HEK293 (cell line): ENCODE measurements around the gene NCR3LG1.

ENCODE experiments used
- CTCF ChIA-PET: fragments of 350-600 bp; formaldehyde crosslinking; extraction: SDS; loops from one replicate; lab custom pipeline; 2021; ENCODE audit warnings: antibody characterized with exemption; lab: Yijun Ruan, JAX
- POLR2A ChIA-PET: fragments of 300-600 bp; formaldehyde crosslinking; extraction: SDS; loops from one replicate; lab custom pipeline; 2020; ENCODE audit warnings: antibody characterized with exemption, inconsistent platforms; lab: Yijun Ruan, JAX
- H3K27ac ChIP-seq: fragments of 200-500 bp; sonication (Bioruptor generic); 2 replicates; pipeline ENCODE4 v1.5.1; 2014; ENCODE audit warnings: low read depth, low read length, control low read depth, inconsistent platforms; ENCODE audit errors: extremely low read depth
- H3K36me3 ChIP-seq, 2 experiments: fragments of 200-500 bp in 1 of 2; sonication (Bioruptor generic) in 1 of 2; 1 replicate in 1 of 2; 2 replicates in 1 of 2; pipeline ENCODE4 v1.5.1; 2014 to 2017; ENCODE audit warnings: inconsistent platforms in 2 of 2, low read length in 2 of 2; ENCODE audit not compliant: control insufficient read depth in 2 of 2, insufficient read depth in 1 of 2
- H3K4me1 ChIP-seq: fragments of 200-500 bp; sonication (Bioruptor generic); 2 replicates; pipeline ENCODE4 v1.5.1; 2014; ENCODE audit warnings: mild to moderate bottlenecking, low read length, inconsistent platforms; ENCODE audit not compliant: control insufficient read depth, insufficient read depth
- H3K4me3 ChIP-seq: 2 replicates; pipeline ENCODE4 v1.5.1; 2011; ENCODE audit warnings: low read depth, mild to moderate bottlenecking, control low read depth, low read length, moderate library complexity
- H3K9me3 ChIP-seq: fragments of 200-500 bp; sonication (Bioruptor generic); 2 replicates; pipeline ENCODE4 v1.5.1; 2014; ENCODE audit warnings: low read depth, low read length, inconsistent platforms; ENCODE audit not compliant: control insufficient read depth, insufficient read depth
- CTCF ChIP-seq: fragments of 450-650 bp; formaldehyde crosslinking; IDR thresholded peaks from 2 replicates; pipeline ENCODE4 v1.5.1; 2016; ENCODE audit warnings: missing biosample characterization, missing genetic modification characterization
- KLF10 ChIP-seq: fragments of 450-650 bp; IDR thresholded peaks from 2 replicates; pipeline ENCODE4 v1.5.1; 2018; ENCODE audit warnings: missing biosample characterization, mild to moderate bottlenecking, missing genetic modification characterization
- OVOL3 ChIP-seq: fragments of 450-650 bp; formaldehyde crosslinking; IDR thresholded peaks from 2 replicates; pipeline ENCODE4 v1.5.1; 2016; ENCODE audit warnings: missing biosample characterization, missing genetic modification characterization
- SP3 ChIP-seq: fragments of 450-650 bp; formaldehyde crosslinking; IDR thresholded peaks from 2 replicates; pipeline ENCODE4 v1.5.1; 2016; ENCODE audit warnings: missing biosample characterization, missing genetic modification characterization
- SP7 ChIP-seq: fragments of 450-650 bp; formaldehyde crosslinking; IDR thresholded peaks from 2 replicates; pipeline ENCODE4 v1.5.1; 2016; ENCODE audit warnings: missing biosample characterization, missing genetic modification characterization
- ZBTB10 ChIP-seq: fragments of 450-650 bp; formaldehyde crosslinking; IDR thresholded peaks from 2 replicates; pipeline ENCODE4 v1.5.1; 2016; ENCODE audit warnings: missing biosample characterization, missing genetic modification characterization
- ZBTB17 ChIP-seq: fragments of 450-650 bp; formaldehyde crosslinking; IDR thresholded peaks from 2 replicates; pipeline ENCODE4 v1.5.1; 2016; ENCODE audit warnings: missing biosample characterization, missing genetic modification characterization
- ZBTB21 ChIP-seq: fragments of 450-650 bp; formaldehyde crosslinking; IDR thresholded peaks from 2 replicates; pipeline ENCODE4 v1.5.1; 2017; ENCODE audit warnings: missing biosample characterization, missing genetic modification characterization
- ZFP41 ChIP-seq: fragments of 450-650 bp; formaldehyde crosslinking; IDR thresholded peaks from 2 replicates; pipeline ENCODE4 v1.5.1; 2016; ENCODE audit warnings: missing biosample characterization, missing genetic modification characterization, borderline replicate concordance
- ZNF114 ChIP-seq: fragments of 450-650 bp; formaldehyde crosslinking; IDR thresholded peaks from 2 replicates; pipeline ENCODE4 v1.5.0; 2017; ENCODE audit warnings: missing biosample characterization, missing genetic modification characterization
- ZNF140 ChIP-seq: fragments of 450-650 bp; formaldehyde crosslinking; IDR thresholded peaks from 2 replicates; pipeline ENCODE4 v1.5.1; 2016; ENCODE audit warnings: missing biosample characterization, missing genetic modification characterization
- ZNF184 ChIP-seq: fragments of 450-650 bp; IDR thresholded peaks from 2 replicates; pipeline ENCODE4 v1.5.1; 2018; ENCODE audit warnings: missing biosample characterization, mild to moderate bottlenecking, missing genetic modification characterization
- ZNF2 ChIP-seq: fragments of 450-650 bp; formaldehyde crosslinking; IDR thresholded peaks from 2 replicates; pipeline ENCODE4 v1.5.1; 2016; ENCODE audit warnings: missing biosample characterization, missing genetic modification characterization
- ZNF23 ChIP-seq: fragments of 450-650 bp; formaldehyde crosslinking; IDR thresholded peaks from 2 replicates; pipeline ENCODE4 v1.5.1; 2016; ENCODE audit warnings: missing biosample characterization, missing genetic modification characterization, borderline replicate concordance
- ZNF416 ChIP-seq: fragments of 450-650 bp; formaldehyde crosslinking; IDR thresholded peaks from 2 replicates; pipeline ENCODE4 v1.5.1; 2016; ENCODE audit warnings: missing biosample characterization, missing genetic modification characterization
- ZNF529 ChIP-seq: fragments of 450-650 bp; formaldehyde crosslinking; IDR thresholded peaks from 2 replicates; pipeline ENCODE4 v1.5.1; 2017; ENCODE audit warnings: missing genetic modification characterization, missing biosample characterization; ENCODE audit not compliant: insufficient replicate concordance
- ZNF555 ChIP-seq: fragments of 450-650 bp; formaldehyde crosslinking; conservative IDR thresholded peaks from 2 replicates; pipeline ENCODE4 v1.5.1; 2017; ENCODE audit warnings: missing biosample characterization, mild to moderate bottlenecking, missing genetic modification characterization, inconsistent platforms
- ZNF654 ChIP-seq: fragments of 450-650 bp; formaldehyde crosslinking; IDR thresholded peaks from 2 replicates; pipeline ENCODE4 v1.5.1; 2016; ENCODE audit warnings: low read depth, missing biosample characterization, missing genetic modification characterization
- ZNF677 ChIP-seq: fragments of 450-650 bp; IDR thresholded peaks from 2 replicates; pipeline ENCODE4 v1.5.0; 2018; ENCODE audit warnings: missing biosample characterization, mild to moderate bottlenecking, missing genetic modification characterization, moderate library complexity
- ZNF707 ChIP-seq: fragments of 450-650 bp; formaldehyde crosslinking; IDR thresholded peaks from 2 replicates; pipeline ENCODE4 v1.5.1; 2016; ENCODE audit warnings: missing biosample characterization, missing genetic modification characterization
- ZNF785 ChIP-seq: fragments of 450-650 bp; formaldehyde crosslinking; IDR thresholded peaks from 2 replicates; pipeline ENCODE4 v1.5.1; 2016; ENCODE audit warnings: missing biosample characterization, missing genetic modification characterization
- ZSCAN16 ChIP-seq: fragments of 450-650 bp; formaldehyde crosslinking; IDR thresholded peaks from 2 replicates; pipeline ENCODE4 v1.5.1; 2016; ENCODE audit warnings: missing biosample characterization, missing genetic modification characterization
- TF ChIP-seq, protein P1 (sequence below): fragments of 450-650 bp; formaldehyde crosslinking; IDR thresholded peaks from 2 replicates; pipeline ENCODE4 v1.5.1; 2016; ENCODE audit warnings: missing biosample characterization, missing genetic modification characterization, low read depth
- TF ChIP-seq, protein P2 (sequence below): fragments of 450-650 bp; formaldehyde crosslinking; IDR thresholded peaks from 2 replicates; pipeline ENCODE4 v1.5.1; 2016; ENCODE audit warnings: missing biosample characterization, missing genetic modification characterization
- TF ChIP-seq, protein P3 (sequence below): fragments of 450-650 bp; IDR thresholded peaks from 2 replicates; pipeline ENCODE4 v1.5.1; 2018; ENCODE audit warnings: missing biosample characterization, missing genetic modification characterization
- TF ChIP-seq, protein P4 (sequence below): fragments of 450-650 bp; formaldehyde crosslinking; IDR thresholded peaks from 2 replicates; pipeline ENCODE4 v1.5.1; 2016; ENCODE audit warnings: missing biosample characterization, missing genetic modification characterization, borderline replicate concordance

NCR3LG1 gene

DNA sequence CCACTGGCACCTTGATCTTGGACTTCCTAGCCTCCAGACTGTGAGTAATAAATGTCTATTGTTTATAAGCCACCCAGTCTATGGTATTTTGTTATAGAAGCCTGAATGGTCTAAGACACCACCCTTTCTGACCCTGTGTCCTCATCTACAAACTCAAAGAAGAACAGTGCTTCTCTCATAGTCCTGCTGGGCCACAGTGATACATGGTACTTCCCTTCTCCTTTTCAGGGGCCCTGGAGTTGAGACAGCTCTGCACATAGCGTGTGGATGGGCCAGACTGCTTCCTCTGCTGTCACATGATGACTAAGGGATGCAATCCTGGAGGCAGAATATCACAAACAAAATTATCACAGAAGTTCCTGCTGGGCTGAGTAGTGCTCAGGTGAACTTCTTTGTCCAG lies 31.9 kb downstream of the NCR3LG1 start (continued):
- TF ChIP-seq, protein P1, sequence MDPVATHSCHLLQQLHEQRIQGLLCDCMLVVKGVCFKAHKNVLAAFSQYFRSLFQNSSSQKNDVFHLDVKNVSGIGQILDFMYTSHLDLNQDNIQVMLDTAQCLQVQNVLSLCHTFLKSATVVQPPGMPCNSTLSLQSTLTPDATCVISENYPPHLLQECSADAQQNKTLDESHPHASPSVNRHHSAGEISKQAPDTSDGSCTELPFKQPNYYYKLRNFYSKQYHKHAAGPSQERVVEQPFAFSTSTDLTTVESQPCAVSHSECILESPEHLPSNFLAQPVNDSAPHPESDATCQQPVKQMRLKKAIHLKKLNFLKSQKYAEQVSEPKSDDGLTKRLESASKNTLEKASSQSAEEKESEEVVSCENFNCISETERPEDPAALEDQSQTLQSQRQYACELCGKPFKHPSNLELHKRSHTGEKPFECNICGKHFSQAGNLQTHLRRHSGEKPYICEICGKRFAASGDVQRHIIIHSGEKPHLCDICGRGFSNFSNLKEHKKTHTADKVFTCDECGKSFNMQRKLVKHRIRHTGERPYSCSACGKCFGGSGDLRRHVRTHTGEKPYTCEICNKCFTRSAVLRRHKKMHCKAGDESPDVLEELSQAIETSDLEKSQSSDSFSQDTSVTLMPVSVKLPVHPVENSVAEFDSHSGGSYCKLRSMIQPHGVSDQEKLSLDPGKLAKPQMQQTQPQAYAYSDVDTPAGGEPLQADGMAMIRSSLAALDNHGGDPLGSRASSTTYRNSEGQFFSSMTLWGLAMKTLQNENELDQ, result no peak
- TF ChIP-seq ZNF184, result no peak

GRCh38 chr11:17384002-17384511 lies 32.5 kb downstream of the NCR3LG1 start:
- Histone ChIP-seq H3K36me3 (peaks cover 0 to 29% of the 10 kb centered on the region in 2 experiments; a peak in 2 of 3 replicates), H3K27ac (no peak overlapping the region), H3K4me3 (no peak overlapping the region), H3K4me1 (no peaks in the 10 kb centered on the region), H3K9me3 (no peaks in the 10 kb centered on the region)
- CTCF ChIA-PET, result interaction anchor here (0.6 to 12.3 kb wide), 39 partner anchors 8 to 347 kb away, joined by 3 to 318 read pairs (median 6); partner anchors contain the start of gene OTOG
- POLR2A ChIA-PET, result interaction anchor here (1.0 kb wide), 1 partner anchor 144 kb away, joined by 6 read pairs; no protein-coding TSS in a partner anchor
- TF ChIP-seq ZBTB10 (tag by site-specific recombination) (no peak), ZNF654 (tag by site-specific recombination) (peak; percentile 83), ZFP41 (tag by site-specific recombination) (no peak), CTCF (tag by site-specific recombination) (peak; percentile 79), ZNF2 (tag by site-specific recombination) (peak; percentile 94), SP3 (no peak), ZNF785 (tag by site-specific recombination) (no peak), KLF10 (tag by site-specific recombination) (no peak), ZBTB17 (tag by site-specific recombination) (no peak), ZNF555 (tag by site-specific recombination) (no peak), ZSCAN16 (tag by site-specific recombination) (no peak), OVOL3 (no peak), ZNF114 (tag by site-specific recombination) (no peak), ZNF707 (tag by site-specific recombination) (no peak), ZNF140 (tag by site-specific recombination) (no peak), ZBTB21 (no peak), ZNF529 (tag by site-specific recombination) (no peak), ZNF677 (tag by site-specific recombination) (no peak), ZNF23 (tag by site-specific recombination) (no peak), SP7 (tag by site-specific recombination) (no peak), ZNF416 (tag by site-specific recombination) (no peak)
- TF ChIP-seq, protein P2, sequence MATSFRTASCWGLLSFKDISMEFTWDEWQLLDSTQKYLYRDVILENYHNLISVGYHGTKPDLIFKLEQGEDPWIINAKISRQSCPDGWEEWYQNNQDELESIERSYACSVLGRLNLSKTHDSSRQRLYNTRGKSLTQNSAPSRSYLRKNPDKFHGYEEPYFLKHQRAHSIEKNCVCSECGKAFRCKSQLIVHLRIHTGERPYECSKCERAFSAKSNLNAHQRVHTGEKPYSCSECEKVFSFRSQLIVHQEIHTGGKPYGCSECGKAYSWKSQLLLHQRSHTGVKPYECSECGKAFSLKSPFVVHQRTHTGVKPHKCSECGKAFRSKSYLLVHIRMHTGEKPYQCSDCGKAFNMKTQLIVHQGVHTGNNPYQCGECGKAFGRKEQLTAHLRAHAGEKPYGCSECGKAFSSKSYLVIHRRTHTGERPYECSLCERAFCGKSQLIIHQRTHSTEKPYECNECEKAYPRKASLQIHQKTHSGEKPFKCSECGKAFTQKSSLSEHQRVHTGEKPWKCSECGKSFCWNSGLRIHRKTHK (tag by site-specific recombination), result no peak
- TF ChIP-seq, protein P3, sequence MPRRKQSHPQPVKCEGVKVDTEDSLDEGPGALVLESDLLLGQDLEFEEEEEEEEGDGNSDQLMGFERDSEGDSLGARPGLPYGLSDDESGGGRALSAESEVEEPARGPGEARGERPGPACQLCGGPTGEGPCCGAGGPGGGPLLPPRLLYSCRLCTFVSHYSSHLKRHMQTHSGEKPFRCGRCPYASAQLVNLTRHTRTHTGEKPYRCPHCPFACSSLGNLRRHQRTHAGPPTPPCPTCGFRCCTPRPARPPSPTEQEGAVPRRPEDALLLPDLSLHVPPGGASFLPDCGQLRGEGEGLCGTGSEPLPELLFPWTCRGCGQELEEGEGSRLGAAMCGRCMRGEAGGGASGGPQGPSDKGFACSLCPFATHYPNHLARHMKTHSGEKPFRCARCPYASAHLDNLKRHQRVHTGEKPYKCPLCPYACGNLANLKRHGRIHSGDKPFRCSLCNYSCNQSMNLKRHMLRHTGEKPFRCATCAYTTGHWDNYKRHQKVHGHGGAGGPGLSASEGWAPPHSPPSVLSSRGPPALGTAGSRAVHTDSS (tag by site-specific recombination), result 0 out of 2 replicates have a peak, but pooled peaks have one; percentile 23
- TF ChIP-seq, protein P4, sequence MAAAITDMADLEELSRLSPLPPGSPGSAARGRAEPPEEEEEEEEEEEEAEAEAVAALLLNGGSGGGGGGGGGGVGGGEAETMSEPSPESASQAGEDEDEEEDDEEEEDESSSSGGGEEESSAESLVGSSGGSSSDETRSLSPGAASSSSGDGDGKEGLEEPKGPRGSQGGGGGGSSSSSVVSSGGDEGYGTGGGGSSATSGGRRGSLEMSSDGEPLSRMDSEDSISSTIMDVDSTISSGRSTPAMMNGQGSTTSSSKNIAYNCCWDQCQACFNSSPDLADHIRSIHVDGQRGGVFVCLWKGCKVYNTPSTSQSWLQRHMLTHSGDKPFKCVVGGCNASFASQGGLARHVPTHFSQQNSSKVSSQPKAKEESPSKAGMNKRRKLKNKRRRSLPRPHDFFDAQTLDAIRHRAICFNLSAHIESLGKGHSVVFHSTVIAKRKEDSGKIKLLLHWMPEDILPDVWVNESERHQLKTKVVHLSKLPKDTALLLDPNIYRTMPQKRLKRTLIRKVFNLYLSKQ (tag by site-specific recombination), result no peak
